H1 (cell line): ENCODE data around the gene FHIP1B. TPM values are rescaled to one million over a fixed set of nuclear protein-coding genes. Genes with fewer than 3 reads are reported as not detected.

ENCODE experiments used
- CTCF ChIA-PET: fragments of 300-600 bp; sonication (Branson Sonifier 250); formaldehyde crosslinking; loops from one replicate; lab custom pipeline; 2021; ENCODE audit not compliant: partially characterized antibody; lab: Charles Lee
- POLR2A ChIA-PET: fragments of 300-600 bp; sonication (Branson Sonifier 250); formaldehyde crosslinking; loops from one replicate; lab custom pipeline; 2021; ENCODE audit warnings: inconsistent platforms; ENCODE audit not compliant: partially characterized antibody; lab: Charles Lee
- DNase-seq, 2 experiments: peaks; one replicate each; pipeline versions ENCODE4 v3.0.0 to v3.0.0-alpha.2; 2010 to 2022; ENCODE audit warnings: low spot score in 2 of 2, low read depth in 1 of 2, mixed read lengths in 1 of 2
- FAIRE-seq: peaks from 2 replicates; lab custom pipeline; 2011; peaks lifted over from hg19 to GRCh38; lab: Jason Lieb, UNC
- H2AFZ ChIP-seq: 2 replicates; pipeline ENCODE4 v1.8.1; 2012; ENCODE audit warnings: low read length, inconsistent platforms
- H2AK5ac ChIP-seq: 2 replicates; pipeline ENCODE4 v1.6.1; 2013; ENCODE audit warnings: low read depth, low read length
- H2BK120ac ChIP-seq: replicated peaks from 2 replicates; pipeline ENCODE3; 2013; ENCODE audit warnings: low read depth, low read length, inconsistent platforms
- H2BK12ac ChIP-seq: 2 replicates; pipeline ENCODE4 v1.6.1; 2013; ENCODE audit warnings: low read depth, low read length
- H2BK15ac ChIP-seq: 2 replicates; pipeline ENCODE4 v1.6.1; 2013; ENCODE audit warnings: low read length
- H2BK20ac ChIP-seq: 2 replicates; pipeline ENCODE4 v1.6.1; 2013; ENCODE audit warnings: low read length
- H2BK5ac ChIP-seq: 2 replicates; pipeline ENCODE4 v1.6.1; 2013; ENCODE audit warnings: low read depth, low read length
- H3K14ac ChIP-seq: 2 replicates; pipeline ENCODE4 v1.6.1; 2013; ENCODE audit warnings: inconsistent platforms; ENCODE audit not compliant: insufficient read length
- H3K18ac ChIP-seq: 2 replicates; pipeline ENCODE4 v1.6.1; 2013; ENCODE audit warnings: low read length; ENCODE audit errors: extremely low read depth
- H3K23ac ChIP-seq: 2 replicates; pipeline ENCODE4 v1.6.1; 2013; ENCODE audit warnings: inconsistent platforms; ENCODE audit not compliant: insufficient read length
- H3K23me2 ChIP-seq: 2 replicates; pipeline ENCODE4 v1.6.1; 2013; ENCODE audit warnings: low read depth, low read length
- H3K27ac ChIP-seq: 2 replicates; pipeline ENCODE4 v1.6.1; 2011; ENCODE audit warnings: low read depth, low read length, inconsistent platforms
- H3K27me3 ChIP-seq, 4 experiments: replicated peaks in 1 of 4; 1 replicate in 1 of 4; 2 replicates in 3 of 4; pipeline versions ENCODE4 v1.6.1 to v1.8.1; 2011 to 2013; ENCODE audit warnings: low read length in 3 of 4, mild to moderate bottlenecking in 3 of 4, inconsistent platforms in 2 of 4, mixed read lengths in 2 of 4, moderate library complexity in 1 of 4; ENCODE audit not compliant: control insufficient read depth in 3 of 4, insufficient read depth in 3 of 4; ENCODE audit errors: extremely low read depth in 1 of 4
- H3K36me3 ChIP-seq, 4 experiments: 2 replicates each; pipeline versions ENCODE4 v1.6.1 to v1.8.1; 2011 to 2013; ENCODE audit warnings: mild to moderate bottlenecking in 4 of 4, low read length in 3 of 4, moderate library complexity in 2 of 4, control low read depth in 1 of 4, inconsistent platforms in 1 of 4; ENCODE audit not compliant: insufficient read depth in 4 of 4, control insufficient read depth in 2 of 4
- H3K4ac ChIP-seq: replicated peaks from 2 replicates; pipeline ENCODE3; 2013; ENCODE audit warnings: low read length, low read depth, mixed read lengths, inconsistent platforms; ENCODE audit not compliant: insufficient read length
- H3K4me1 ChIP-seq, 4 experiments: replicated peaks in 1 of 4; 1 replicate in 1 of 4; 2 replicates in 3 of 4; pipeline versions ENCODE4 v1.6.1 to v1.8.1; 2011 to 2013; ENCODE audit warnings: low read length in 3 of 4, inconsistent platforms in 2 of 4, mixed read lengths in 1 of 4; ENCODE audit not compliant: insufficient read depth in 4 of 4, control insufficient read depth in 3 of 4
- H3K4me2 ChIP-seq, 2 experiments: 2 replicates each; pipeline versions ENCODE4 v1.6.1 to v1.8.1; 2011 to 2013; ENCODE audit warnings: low read depth in 2 of 2, low read length in 2 of 2, control low read depth in 1 of 2, inconsistent platforms in 1 of 2, mild to moderate bottlenecking in 1 of 2; ENCODE audit not compliant: insufficient read depth in 1 of 2
- H3K4me3 ChIP-seq, 4 experiments: fragments of 200-600, 300-600 bp in 1 of 4; sonication (generic), shearing (Covaris generic), sonication (Bioruptor Twin) in 1 of 4; 2 replicates each; pipeline versions ENCODE4 v1.5.1 to v1.8.1; 2011 to 2016; ENCODE audit warnings: low read length in 4 of 4, low read depth in 3 of 4, control low read depth in 2 of 4, inconsistent platforms in 2 of 4, mild to moderate bottlenecking in 2 of 4, mixed read lengths in 1 of 4, moderate library complexity in 1 of 4; ENCODE audit not compliant: insufficient read depth in 2 of 4; ENCODE audit errors: extremely low read depth in 1 of 4
- H3K56ac ChIP-seq: replicated peaks from 2 replicates; pipeline ENCODE3; 2013; ENCODE audit warnings: low read depth, mild to moderate bottlenecking, mixed read lengths, low read length, inconsistent platforms; ENCODE audit not compliant: insufficient read length
- H3K79me1 ChIP-seq: 2 replicates; pipeline ENCODE4 v1.6.1; 2013; ENCODE audit warnings: low read depth, low read length, control low read depth
- H3K79me2 ChIP-seq, 2 experiments: 2 replicates each; pipeline versions ENCODE4 v1.6.1 to v1.8.1; 2012 to 2013; ENCODE audit warnings: low read length in 2 of 2, mild to moderate bottlenecking in 2 of 2, inconsistent platforms in 1 of 2; ENCODE audit not compliant: insufficient read depth in 2 of 2, control insufficient read depth in 1 of 2
- H3K9ac ChIP-seq, 4 experiments: replicated peaks in 1 of 4; 1 replicate in 1 of 4; 2 replicates in 3 of 4; pipeline versions ENCODE4 v1.6.1 to v1.8.1; 2011 to 2013; ENCODE audit warnings: low read depth in 3 of 4, low read length in 3 of 4, control low read depth in 2 of 4, mild to moderate bottlenecking in 2 of 4, moderate library complexity in 2 of 4, inconsistent platforms in 1 of 4; ENCODE audit errors: extremely low read depth in 1 of 4
- H3K9me3 ChIP-seq, 2 experiments: 2 replicates each; pipeline versions ENCODE4 v1.6.1 to v1.8.1; 2012 to 2013; ENCODE audit warnings: mild to moderate bottlenecking in 2 of 2, moderate library complexity in 2 of 2, control low read depth in 1 of 2, inconsistent platforms in 1 of 2, low read depth in 1 of 2, low read length in 1 of 2, mixed read lengths in 1 of 2; ENCODE audit not compliant: insufficient read depth in 2 of 2
- H4K20me1 ChIP-seq, 2 experiments: replicated peaks in 1 of 2; 2 replicates each; pipeline versions ENCODE3 to v1.8.1; 2011 to 2013; ENCODE audit warnings: inconsistent platforms in 2 of 2, low read length in 2 of 2, mild to moderate bottlenecking in 1 of 2; ENCODE audit not compliant: insufficient read depth in 2 of 2, control insufficient read depth in 1 of 2
- H4K5ac ChIP-seq: 2 replicates; pipeline ENCODE4 v1.6.1; 2013; ENCODE audit warnings: low read length, low read depth, mixed read lengths, inconsistent platforms; ENCODE audit not compliant: insufficient read length
- H4K8ac ChIP-seq: 2 replicates; pipeline ENCODE4 v1.8.0; 2013; ENCODE audit warnings: mild to moderate bottlenecking, moderate library complexity, low read length, inconsistent platforms; ENCODE audit not compliant: insufficient read depth; ENCODE audit errors: extremely low read depth
- H4K91ac ChIP-seq: replicated peaks from 2 replicates; pipeline ENCODE3; 2013; ENCODE audit warnings: low read length, mixed read lengths, inconsistent platforms; ENCODE audit not compliant: insufficient read length
- ASH2L ChIP-seq: fragments of 200-600, 300-600 bp; sonication (generic); IDR thresholded peaks from one replicate; pipeline ENCODE4 v1.7.1; 2017; ENCODE audit warnings: low read length
- BCL11A ChIP-seq, 2 experiments: IDR thresholded peaks; one replicate each; pipeline ENCODE4 v1.6.1; 2011; ENCODE audit warnings: low read depth in 2 of 2, low read length in 2 of 2, mild to moderate bottlenecking in 2 of 2
- CBX5 ChIP-seq: fragments of 300-800, 300-1000 bp; sonication (generic); IDR thresholded peaks from 2 replicates; pipeline ENCODE4 v1.7.1; 2016; ENCODE audit warnings: antibody characterized with exemption, low read length, low read depth
- EGR1 ChIP-seq: IDR thresholded peaks from 2 replicates; pipeline ENCODE4 v1.6.1; 2011; ENCODE audit warnings: low read depth, low read length, borderline replicate concordance
- JUN ChIP-seq: IDR thresholded peaks from 2 replicates; pipeline ENCODE4 v1.6.1; 2011; ENCODE audit warnings: low read depth, mild to moderate bottlenecking, improper control_type of control experiment, low read length
- KDM4A ChIP-seq: IDR thresholded peaks from one replicate; pipeline ENCODE4 v1.7.1; 2012; ENCODE audit warnings: low read depth, mild to moderate bottlenecking, moderate library complexity, low read length, inconsistent platforms; ENCODE audit not compliant: severe bottlenecking
- MAFK ChIP-seq: IDR thresholded peaks from 2 replicates; pipeline ENCODE4 v1.6.1; 2012; ENCODE audit warnings: low read depth, mild to moderate bottlenecking, improper control_type of control experiment, low read length
- RBBP5 ChIP-seq: IDR thresholded peaks from 2 replicates; pipeline ENCODE4 v1.7.1; 2012; ENCODE audit warnings: low read depth, mild to moderate bottlenecking, inconsistent platforms, low read length, moderate library complexity, borderline replicate concordance
- SP1 ChIP-seq: IDR thresholded peaks from 2 replicates; pipeline ENCODE4 v1.6.1; 2011; ENCODE audit warnings: low read depth, low read length
- SP2 ChIP-seq: IDR thresholded peaks from 2 replicates; pipeline ENCODE4 v1.6.1; 2012; ENCODE audit warnings: mild to moderate bottlenecking, low read length, inconsistent platforms
- SP4 ChIP-seq: IDR thresholded peaks from 2 replicates; pipeline ENCODE4 v1.6.1; 2012; ENCODE audit warnings: low read length, inconsistent platforms
- SUZ12 ChIP-seq: fragments of 200-600 bp; sonication (generic); IDR thresholded peaks from 2 replicates; pipeline ENCODE4 v1.6.1; 2012; ENCODE audit warnings: mild to moderate bottlenecking, inconsistent platforms, low read length, moderate library complexity, mixed read lengths
- WGBS, 2 experiments: shearing (Covaris generic) in 1 of 2; methylation state at CpG; one replicate each; pipeline versions ENCODE4 v1.1.6 to v1.1.7; 2013 to 2015; ENCODE audit warnings: low lambda C conversion rate in 2 of 2, mixed read lengths in 2 of 2, inconsistent platforms in 1 of 2, low coverage in 1 of 2, missing lambda C conversion rate in 1 of 2; ENCODE audit not compliant: insufficient replicate concordance in 2 of 2, insufficient coverage in 1 of 2, insufficient read length in 1 of 2; ENCODE audit errors: extremely low coverage in 1 of 2, missing lambda C conversion rate in 1 of 2; 5-methylcytosine and 5-hydroxymethylcytosine counted together
- polyA plus RNA-seq, 7 experiments: library from polyadenylated mRNA; depleted of rRNA in 3 of 7; stranded (reverse) in 5 of 7; unstranded in 2 of 7; fragments of >200 nt in 5 of 7; fragments of 200-250 nt in 2 of 7; gene quantifications; 1 replicate in 5 of 7; 2 replicates in 1 of 7; 4 replicates in 1 of 7; pipeline versions ENCODE4 v1.2.1 to v1.2.3, GENCODE V29; 2011 to 2013; ENCODE audit warnings: missing spikeins in 2 of 7, mixed read lengths in 2 of 7
- total RNA-seq: library from RNA; stranded (reverse); fragmentation: NEBNext Ultra II Directional; extraction: Animal tissue kit (Norgen Biotek cat#: 25700); gene quantifications from 2 replicates; pipeline ENCODE4 v1.2.1, GENCODE V29; 2021

Gene FHIP1B
- total and polyA plus RNA-seq, 2 of the 8 experiments (the other 6 are each of a cell fraction or from before 2014, with no cell fraction given) = 16.8 to 41.9 TPM

DNA sequence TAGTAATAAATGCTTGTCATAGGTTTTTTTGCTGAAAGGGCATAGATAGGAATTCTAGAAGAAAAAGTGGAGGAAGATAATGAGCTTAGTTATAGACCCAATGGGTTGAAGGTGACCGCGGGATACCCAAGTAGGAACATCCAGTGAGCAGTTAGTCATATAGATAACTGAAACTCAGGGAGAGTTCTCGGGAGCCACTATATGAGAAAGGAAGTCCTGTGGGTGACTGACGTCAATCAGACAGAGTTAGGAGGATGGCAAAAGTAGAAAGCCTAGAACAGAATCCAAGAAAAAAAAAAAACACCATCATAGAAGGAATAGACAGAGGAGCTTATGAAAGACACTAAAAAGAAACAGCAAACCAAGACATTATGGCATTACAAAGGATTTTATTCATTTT, 2.8 kb upstream of the FHIP1B start:
- H3K56ac ChIP-seq = no peak overlapping the region
- H4K20me1 ChIP-seq = peaks cover 0 to 2% of the 10 kb centered on the region in 2 experiments
- ChIA-PET CTCF (interaction anchor here (0.6 to 7.1 kb wide), 10 partner anchors 9 to 209 kb away, joined by 3 to 51 read pairs (median 5); partner anchors contain the start of gene CCKBR), POLR2A (interaction anchor here (0.5 to 1.2 kb wide), 2 partner anchors 23 to 115 kb away, joined by 3 read pairs; no protein-coding TSS in a partner anchor)
- no peak overlapping the region for H3K27ac ChIP-seq
- H4K91ac ChIP-seq = no peak overlapping the region
- H3K9me3 ChIP-seq = no peaks in the 10 kb centered on the region
- no peak overlapping the region for H3K18ac ChIP-seq
- H3K36me3 ChIP-seq = no peaks in the 10 kb centered on the region
- no peak overlapping the region for H4K8ac ChIP-seq
- DNase-seq (no peak), FAIRE-seq (no peak)
- H3K9ac ChIP-seq = no peak overlapping the region
- no peak overlapping the region for H2BK120ac ChIP-seq
- H2BK15ac ChIP-seq = no peak overlapping the region
- 0 out of 7 replicates have a peak, but pooled peaks cover 0 to 2% (median 0%) of the 10 kb centered on the region in 4 experiments for H3K27me3 ChIP-seq
- H3K23me2 ChIP-seq = peaks cover 9% of the 10 kb centered on the region
- no peak overlapping the region for H2BK12ac ChIP-seq
- no peak overlapping the region for H3K4me2 ChIP-seq
- peaks cover 2% of the 10 kb centered on the region; the same call in 1 of the 2 replicates for H3K79me1 ChIP-seq
- no peak overlapping the region for H2BK20ac ChIP-seq
- H3K4me3 ChIP-seq = no peak overlapping the region
- peaks cover 0 to 5% (median 2%) of the 10 kb centered on the region in 4 experiments; a peak in 2 of 7 replicates for H3K4me1 ChIP-seq
- H3K79me2 ChIP-seq = peaks cover 3 to 20% of the 10 kb centered on the region in 2 experiments; a peak in 3 of 4 replicates
- WGBS, 2 experiments = 95% methylated on average over 4 of the region's 4 CpGs; no CpG with 5 or more reads in 1 of the 2 experiments
- H3K4ac ChIP-seq = no peak overlapping the region
- no peak overlapping the region for H3K14ac ChIP-seq
- H2AK5ac ChIP-seq = no peak overlapping the region
- no peak overlapping the region for H3K23ac ChIP-seq
- no peak overlapping the region for H4K5ac ChIP-seq
- H2AFZ ChIP-seq = no peak overlapping the region
- H2BK5ac ChIP-seq = no peak overlapping the region
- TF ChIP-seq MAFK (no peak), CBX5 (no peak), SP4 (no peak), EGR1 (no peak), KDM4A (no peak), SP1 (no peak), RBBP5 (no peak), BCL11A (IDR thresholded peaks at IDR 0.05; ENCODE audit: low read depth in 2 of 2, low read length in 2 of 2) (no peak), JUN (no peak), SUZ12 (no peak), SP2 (no peak), ASH2L (no peak)
